SK-N-SH (cell line): ENCODE measurements around the gene DHCR24. TPM values are rescaled to one million over a fixed set of nuclear protein-coding genes. Genes with fewer than 3 reads are reported as not detected.

Source experiments
- CTCF ChIA-PET: fragments of 300-600, 350-600 bp; formaldehyde crosslinking; extraction: SDS; loops from one replicate; lab custom pipeline; 2021; lab: Yijun Ruan, JAX
- POLR2A ChIA-PET: fragments of 350-600 bp; sonication (Branson Sonifier 250); formaldehyde crosslinking; extraction: SDS; loops from one replicate; lab custom pipeline; 2020; ENCODE audit warnings: antibody characterized with exemption, inconsistent platforms; lab: Yijun Ruan, JAX
- DNase-seq: peaks from one replicate; pipeline ENCODE4 v3.0.0; 2012
- H2AFZ ChIP-seq: fragments of 200-600 bp; sonication (generic); 2 replicates; pipeline ENCODE4 v1.8.1; 2016; ENCODE audit warnings: antibody characterized with exemption, mild to moderate bottlenecking, low read depth
- H3F3A ChIP-seq: fragments of 200-600 bp; sonication (generic); replicated peaks from 2 replicates; pipeline ENCODE3; 2016; ENCODE audit warnings: antibody characterized with exemption, mild to moderate bottlenecking; ENCODE audit not compliant: insufficient read depth
- H3K27ac ChIP-seq, 2 experiments: fragments of 200-500 bp in 1 of 2; fragments of 200-600 bp in 1 of 2; sonication (Bioruptor generic) in 1 of 2; sonication (generic), shearing (Covaris generic) in 1 of 2; 2 replicates each; pipeline versions ENCODE4 v1.5.1 to v1.6.1; 2014 to 2016; ENCODE audit warnings: low read depth in 2 of 2, inconsistent platforms in 1 of 2, low read length in 1 of 2, mild to moderate bottlenecking in 1 of 2, mixed read lengths in 1 of 2
- H3K27me3 ChIP-seq: fragments of 200-600 bp; sonication (generic), shearing (Covaris generic); 2 replicates; pipeline ENCODE4 v1.6.1; 2016; ENCODE audit warnings: mixed run types; ENCODE audit not compliant: insufficient read depth
- H3K36me3 ChIP-seq, 2 experiments: fragments of 200-500 bp in 1 of 2; fragments of 200-600 bp in 1 of 2; sonication (Bioruptor generic) in 1 of 2; sonication (generic) in 1 of 2; replicated peaks in 1 of 2; 2 replicates each; pipeline versions ENCODE3 to v1.5.1; 2014 to 2016; ENCODE audit warnings: low read length in 1 of 2, mild to moderate bottlenecking in 1 of 2; ENCODE audit not compliant: insufficient read depth in 2 of 2, control insufficient read depth in 1 of 2
- H3K4me1 ChIP-seq, 2 experiments: fragments of 200-500 bp in 1 of 2; fragments of 200-600 bp in 1 of 2; sonication (Bioruptor generic) in 1 of 2; sonication (generic), shearing (Covaris generic) in 1 of 2; 2 replicates each; pipeline versions ENCODE4 v1.5.1 to v1.6.1; 2014 to 2016; ENCODE audit warnings: low read depth in 1 of 2, low read length in 1 of 2, mixed run types in 1 of 2; ENCODE audit not compliant: insufficient read depth in 2 of 2, control insufficient read depth in 1 of 2
- H3K4me2 ChIP-seq: fragments of 200-600 bp; sonication (generic), shearing (Covaris generic); 2 replicates; pipeline ENCODE4 v1.6.1; 2017; ENCODE audit warnings: mixed run types
- H3K4me3 ChIP-seq, 2 experiments: fragments of 200-500 bp in 1 of 2; fragments of 200-600 bp in 1 of 2; sonication (Bioruptor generic) in 1 of 2; sonication (generic), shearing (Covaris generic) in 1 of 2; 2 replicates each; pipeline versions ENCODE4 v1.5.1 to v1.8.1; 2014 to 2016; ENCODE audit warnings: low read depth in 2 of 2, inconsistent platforms in 1 of 2, low read length in 1 of 2, mild to moderate bottlenecking in 1 of 2, mixed read lengths in 1 of 2, moderate library complexity in 1 of 2
- H3K79me2 ChIP-seq: fragments of 200-600 bp; sonication (generic); 2 replicates; pipeline ENCODE4 v1.8.1; 2017; ENCODE audit warnings: mild to moderate bottlenecking; ENCODE audit not compliant: insufficient read depth
- H3K9ac ChIP-seq: fragments of 200-600 bp; sonication (generic); 2 replicates; pipeline ENCODE4 v1.6.1; 2017; ENCODE audit warnings: mixed run types
- H3K9me2 ChIP-seq: fragments of 200-600 bp; sonication (generic); 2 replicates; pipeline ENCODE4 v1.6.1; 2017; ENCODE audit warnings: mixed run types
- H3K9me3 ChIP-seq: fragments of 200-600 bp; sonication (generic); 2 replicates; pipeline ENCODE4 v1.6.1; 2017; ENCODE audit warnings: mixed run types, mild to moderate bottlenecking, moderate library complexity
- H4K20me1 ChIP-seq: fragments of 200-600 bp; sonication (generic); 2 replicates; pipeline ENCODE4 v1.6.1; 2017; ENCODE audit warnings: mild to moderate bottlenecking, mixed run types; ENCODE audit not compliant: insufficient read depth
- CHD2 ChIP-seq: fragments of 150-350 bp; IDR thresholded peaks from 2 replicates; pipeline ENCODE4 v1.6.1; 2018; ENCODE audit warnings: low read length; ENCODE audit not compliant: partially characterized antibody
- EP300 ChIP-seq, 2 experiments: IDR thresholded peaks; 2 replicates each; pipeline versions ENCODE4 v1.4.0 to v1.6.1; 2012; ENCODE audit warnings: borderline replicate concordance in 1 of 2, low read depth in 1 of 2, low read length in 1 of 2
- FOXM1 ChIP-seq: IDR thresholded peaks from 2 replicates; pipeline ENCODE4 v1.4.0; 2012; ENCODE audit warnings: low read depth, mild to moderate bottlenecking
- GATA2 ChIP-seq: sonication (generic); formaldehyde crosslinking; IDR thresholded peaks from 2 replicates; pipeline ENCODE4 v1.5.0; 2020; ENCODE audit warnings: mild to moderate bottlenecking, missing genetic modification reagents
- IRF3 ChIP-seq: fragments of 150-350 bp; IDR thresholded peaks from 2 replicates; pipeline ENCODE4 v1.6.1; 2016; ENCODE audit warnings: mild to moderate bottlenecking, low read depth, low read length
- JUND ChIP-seq: IDR thresholded peaks from 2 replicates; pipeline ENCODE4 v1.4.0; 2012
- MEF2A ChIP-seq: IDR thresholded peaks from 2 replicates; pipeline ENCODE4 v1.4.0; 2012; ENCODE audit warnings: low read depth, borderline replicate concordance
- NRF1 ChIP-seq: IDR thresholded peaks from 2 replicates; pipeline ENCODE4 v1.6.1; 2012; ENCODE audit warnings: low read depth, mild to moderate bottlenecking, low read length
- POLR2AphosphoS5 ChIP-seq: IDR thresholded peaks from 2 replicates; pipeline ENCODE4 v1.6.1; 2012; ENCODE audit warnings: low read depth, low read length
- RAD21 ChIP-seq: IDR thresholded peaks from 2 replicates; pipeline ENCODE4 v1.6.1; 2012; ENCODE audit warnings: mild to moderate bottlenecking, low read length
- RCOR1 ChIP-seq: fragments of 150-350 bp; IDR thresholded peaks from 2 replicates; pipeline ENCODE4 v1.6.1; 2017; ENCODE audit warnings: antibody characterized with exemption, low read length
- REST ChIP-seq: IDR thresholded peaks from 2 replicates; pipeline ENCODE4 v1.6.1; 2012; ENCODE audit warnings: mild to moderate bottlenecking, low read depth, low read length, moderate library complexity
- RFX5 ChIP-seq: IDR thresholded peaks from 2 replicates; pipeline ENCODE4 v1.6.1; 2012; ENCODE audit warnings: mild to moderate bottlenecking, improper control_type of control experiment, low read length
- RXRA ChIP-seq: IDR thresholded peaks from 2 replicates; pipeline ENCODE4 v1.4.0; 2012; ENCODE audit warnings: low read depth, mild to moderate bottlenecking, borderline replicate concordance
- TCF12 ChIP-seq: IDR thresholded peaks from 2 replicates; pipeline ENCODE4 v1.4.0; 2012
- USF1 ChIP-seq: IDR thresholded peaks from 2 replicates; pipeline ENCODE4 v1.4.0; 2012; ENCODE audit warnings: low read depth, borderline replicate concordance
- USF2 ChIP-seq: fragments of 150-350 bp; IDR thresholded peaks from 2 replicates; pipeline ENCODE4 v1.6.1; 2017; ENCODE audit warnings: antibody characterized with exemption, low read length, low read depth, borderline replicate concordance
- ZBTB33 ChIP-seq: IDR thresholded peaks from 2 replicates; pipeline ENCODE4 v1.4.0; 2012; ENCODE audit warnings: low read depth, borderline replicate concordance
- WGBS: methylation state at CpG from one replicate; pipeline ENCODE4 v1.1.6; 2017; ENCODE audit warnings: low lambda C conversion rate; 5-methylcytosine and 5-hydroxymethylcytosine counted together
- polyA plus RNA-seq, 3 experiments: library from polyadenylated mRNA; depleted of rRNA; stranded (reverse); fragments of >200 nt; gene quantifications; 2 replicates each; pipeline ENCODE4 v1.2.3, GENCODE V29; 2012

DHCR24 gene
- polyA plus RNA-seq, 1 of the 3 experiments (the other 2 are of a cell fraction) = 4.3 TPM

- CTCF ChIA-PET = interaction anchor here (0.9 kb wide), 1 partner anchor 18 kb away, joined by 3 read pairs; no protein-coding TSS in a partner anchor
- 92% methylated on average over 3 of the region's 3 CpGs for WGBS
- peaks cover 9% of the 10 kb centered on the region for H3F3A ChIP-seq
- POLR2A ChIA-PET = no interaction called here
- no peaks in the 10 kb centered on the region for H3K79me2 ChIP-seq
- no peaks in the 10 kb centered on the region for H3K27me3 ChIP-seq
- H3K9ac ChIP-seq = no peak overlapping the region
- H3K4me2 ChIP-seq = no peak overlapping the region
- peaks cover 0 to 6% of the 10 kb centered on the region in 2 experiments; a peak in 1 of 4 replicates for H3K4me1 ChIP-seq
- H3K9me2 ChIP-seq = no peaks in the 10 kb centered on the region
- no peak for DNase-seq
- no peak overlapping the region for H3K27ac ChIP-seq
- H3K4me3 ChIP-seq = no peak overlapping the region
- TF ChIP-seq IRF3 (no peak), USF2 (no peak), TCF12 (no peak), GATA2 (CRISPR knock-in tag) (no peak), RAD21 (no peak), POLR2AphosphoS5 (no peak), CHD2 (no peak), REST (no peak), ZBTB33 (no peak), MEF2A (no peak), JUND (no peak), RFX5 (no peak), USF1 (no peak), RCOR1 (no peak), RXRA (no peak), FOXM1 (no peak), NRF1 (no peak), EP300 (IDR thresholded peaks at IDR 0.05; ENCODE audit: borderline replicate concordance in 1 of 2, low read depth in 1 of 2, low read length in 1 of 2) (no peak)
- H4K20me1 ChIP-seq = no peaks in the 10 kb centered on the region
- H3K36me3 ChIP-seq = no peaks in the 10 kb centered on the region
- H3K9me3 ChIP-seq = no peaks in the 10 kb centered on the region
- H2AFZ ChIP-seq = no peak overlapping the region
Observed at GRCh38 chr1:54857141-54857540, 29.9 kb downstream of the DHCR24 start.
